HL-60 (cell line): ENCODE results near the gene RHOJ.
A peak's percentile ranks its signal among the peaks of the same experiment; 100 is the strongest.

Experiments used
- DNase-seq, 2 experiments: peaks; one replicate each; pipeline ENCODE4 v3.0.0-alpha.2; 2010 to 2020; ENCODE audit warnings: low read depth in 1 of 2, low spot score in 1 of 2
- H3K27ac ChIP-seq: fragments of 250-450 bp; sonication (Bioruptor Pico); replicated peaks from 2 replicates; pipeline ENCODE4 v1.5.1; 2020; ENCODE audit warnings: mild to moderate bottlenecking, moderate library complexity
- H3K27me3 ChIP-seq: fragments of 250-450 bp; sonication (Bioruptor Pico); 2 replicates; pipeline ENCODE4 v1.5.1; 2021; ENCODE audit warnings: mild to moderate bottlenecking, moderate library complexity; ENCODE audit not compliant: insufficient read depth, poor library complexity, severe bottlenecking
- H3K4me3 ChIP-seq: replicated peaks from 2 replicates; pipeline ENCODE4 v1.5.1; 2011; ENCODE audit warnings: mild to moderate bottlenecking, control low read depth, low read length; ENCODE audit not compliant: insufficient read depth
- GABPA ChIP-seq: IDR thresholded peaks from 2 replicates; pipeline ENCODE4 v1.6.1; 2012; ENCODE audit warnings: low read depth
- POLR2AphosphoS5 ChIP-seq: IDR thresholded peaks from 2 replicates; pipeline ENCODE4 v1.6.1; 2012; ENCODE audit warnings: low read depth
- SPI1 ChIP-seq: IDR thresholded peaks from 2 replicates; pipeline ENCODE4 v1.6.1; 2012; ENCODE audit warnings: low read depth, mild to moderate bottlenecking, borderline replicate concordance
- TF ChIP-seq, protein P1 (sequence below): IDR thresholded peaks from one replicate; pipeline ENCODE4 v1.5.1; 2011; ENCODE audit warnings: low read length, control low read depth, inconsistent platforms; ENCODE audit not compliant: insufficient read depth
- TF ChIP-seq, protein P2 (sequence below): IDR thresholded peaks from 2 replicates; pipeline ENCODE4 v1.6.1; 2012; ENCODE audit warnings: low read depth; ENCODE audit not compliant: insufficient replicate concordance

RHOJ gene

DNA sequence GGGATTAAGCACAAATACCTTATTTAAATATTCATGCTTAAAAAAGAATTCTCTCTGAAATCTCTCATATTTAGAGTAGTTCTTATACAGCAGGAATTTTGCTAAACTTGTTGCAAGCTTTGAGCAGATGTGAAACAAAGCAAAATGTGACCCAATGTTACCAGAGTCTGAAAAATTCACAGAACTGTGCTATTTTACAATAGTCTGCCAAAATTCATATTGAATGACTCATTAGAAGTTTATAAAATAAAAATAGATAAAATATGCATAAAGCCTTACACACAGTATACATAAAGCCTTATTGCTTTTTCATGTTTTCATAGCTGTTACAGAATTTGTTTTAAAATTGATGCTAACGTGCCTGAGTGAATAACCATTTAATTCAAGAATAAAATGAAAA is 17.8 kb upstream of the RHOJ start:
- H3K27ac ChIP-seq = no peak overlapping the region
- peaks cover 2% of the 10 kb centered on the region for H3K27me3 ChIP-seq
- DNase-seq = no peak
- TF ChIP-seq, protein P1, sequence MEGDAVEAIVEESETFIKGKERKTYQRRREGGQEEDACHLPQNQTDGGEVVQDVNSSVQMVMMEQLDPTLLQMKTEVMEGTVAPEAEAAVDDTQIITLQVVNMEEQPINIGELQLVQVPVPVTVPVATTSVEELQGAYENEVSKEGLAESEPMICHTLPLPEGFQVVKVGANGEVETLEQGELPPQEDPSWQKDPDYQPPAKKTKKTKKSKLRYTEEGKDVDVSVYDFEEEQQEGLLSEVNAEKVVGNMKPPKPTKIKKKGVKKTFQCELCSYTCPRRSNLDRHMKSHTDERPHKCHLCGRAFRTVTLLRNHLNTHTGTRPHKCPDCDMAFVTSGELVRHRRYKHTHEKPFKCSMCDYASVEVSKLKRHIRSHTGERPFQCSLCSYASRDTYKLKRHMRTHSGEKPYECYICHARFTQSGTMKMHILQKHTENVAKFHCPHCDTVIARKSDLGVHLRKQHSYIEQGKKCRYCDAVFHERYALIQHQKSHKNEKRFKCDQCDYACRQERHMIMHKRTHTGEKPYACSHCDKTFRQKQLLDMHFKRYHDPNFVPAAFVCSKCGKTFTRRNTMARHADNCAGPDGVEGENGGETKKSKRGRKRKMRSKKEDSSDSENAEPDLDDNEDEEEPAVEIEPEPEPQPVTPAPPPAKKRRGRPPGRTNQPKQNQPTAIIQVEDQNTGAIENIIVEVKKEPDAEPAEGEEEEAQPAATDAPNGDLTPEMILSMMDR = no peak
- TF ChIP-seq POLR2AphosphoS5 = no peak
- no peak for TF ChIP-seq SPI1
- TF ChIP-seq, protein P2, sequence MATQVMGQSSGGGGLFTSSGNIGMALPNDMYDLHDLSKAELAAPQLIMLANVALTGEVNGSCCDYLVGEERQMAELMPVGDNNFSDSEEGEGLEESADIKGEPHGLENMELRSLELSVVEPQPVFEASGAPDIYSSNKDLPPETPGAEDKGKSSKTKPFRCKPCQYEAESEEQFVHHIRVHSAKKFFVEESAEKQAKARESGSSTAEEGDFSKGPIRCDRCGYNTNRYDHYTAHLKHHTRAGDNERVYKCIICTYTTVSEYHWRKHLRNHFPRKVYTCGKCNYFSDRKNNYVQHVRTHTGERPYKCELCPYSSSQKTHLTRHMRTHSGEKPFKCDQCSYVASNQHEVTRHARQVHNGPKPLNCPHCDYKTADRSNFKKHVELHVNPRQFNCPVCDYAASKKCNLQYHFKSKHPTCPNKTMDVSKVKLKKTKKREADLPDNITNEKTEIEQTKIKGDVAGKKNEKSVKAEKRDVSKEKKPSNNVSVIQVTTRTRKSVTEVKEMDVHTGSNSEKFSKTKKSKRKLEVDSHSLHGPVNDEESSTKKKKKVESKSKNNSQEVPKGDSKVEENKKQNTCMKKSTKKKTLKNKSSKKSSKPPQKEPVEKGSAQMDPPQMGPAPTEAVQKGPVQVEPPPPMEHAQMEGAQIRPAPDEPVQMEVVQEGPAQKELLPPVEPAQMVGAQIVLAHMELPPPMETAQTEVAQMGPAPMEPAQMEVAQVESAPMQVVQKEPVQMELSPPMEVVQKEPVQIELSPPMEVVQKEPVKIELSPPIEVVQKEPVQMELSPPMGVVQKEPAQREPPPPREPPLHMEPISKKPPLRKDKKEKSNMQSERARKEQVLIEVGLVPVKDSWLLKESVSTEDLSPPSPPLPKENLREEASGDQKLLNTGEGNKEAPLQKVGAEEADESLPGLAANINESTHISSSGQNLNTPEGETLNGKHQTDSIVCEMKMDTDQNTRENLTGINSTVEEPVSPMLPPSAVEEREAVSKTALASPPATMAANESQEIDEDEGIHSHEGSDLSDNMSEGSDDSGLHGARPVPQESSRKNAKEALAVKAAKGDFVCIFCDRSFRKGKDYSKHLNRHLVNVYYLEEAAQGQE = no peak
- no peak for TF ChIP-seq GABPA
- no peak overlapping the region for H3K4me3 ChIP-seq

DNA sequence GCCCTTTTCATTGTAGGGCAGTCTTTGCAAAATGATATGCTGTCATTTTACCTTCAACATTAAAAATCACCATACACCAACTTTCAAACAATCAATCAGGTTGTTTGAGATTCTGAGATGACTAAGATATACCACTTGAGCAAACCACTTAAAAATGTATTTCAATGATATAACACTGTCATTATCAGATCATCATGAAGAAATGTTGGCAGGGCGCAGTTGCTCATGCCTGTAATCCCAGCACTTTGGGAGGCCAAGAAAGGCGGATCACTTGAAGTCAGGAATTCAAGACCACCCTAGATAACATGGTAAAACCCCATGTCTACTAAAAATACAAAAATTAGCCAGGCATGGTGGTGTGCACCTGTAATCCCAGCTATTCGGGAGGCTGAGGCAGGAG is 13.0 kb upstream of the RHOJ start:
- no peak for DNase-seq
- Histone ChIP-seq H3K4me3 (no peak overlapping the region), H3K27ac (no peak overlapping the region), H3K27me3 (no peaks in the 10 kb centered on the region)
- TF ChIP-seq, protein P2 = no peak
- TF ChIP-seq, protein P1 = no peak
- no peak for TF ChIP-seq POLR2AphosphoS5
- TF ChIP-seq GABPA = no peak

DNA sequence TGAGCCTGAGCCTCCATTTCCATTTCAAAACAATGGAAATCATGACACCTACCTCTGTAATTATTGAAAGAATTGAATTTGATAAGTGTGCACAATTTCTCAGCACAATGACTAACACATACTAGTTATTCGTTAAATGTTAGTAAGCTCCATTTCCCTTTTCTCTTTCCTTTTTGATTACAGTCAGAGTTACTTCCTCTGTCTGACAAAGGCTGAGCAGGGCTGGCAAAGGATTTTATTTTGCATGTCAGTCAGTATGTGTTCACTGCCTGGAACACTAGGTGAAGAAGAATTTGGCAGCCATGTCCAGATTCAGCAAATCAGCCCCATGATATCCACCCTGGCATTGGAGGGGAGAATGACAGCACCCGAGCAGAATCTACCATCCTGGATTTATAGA is 12.2 kb upstream of the RHOJ start:
- Histone ChIP-seq H3K27ac (no peak overlapping the region), H3K27me3 (no peaks in the 10 kb centered on the region), H3K4me3 (no peak overlapping the region)
- TF ChIP-seq SPI1 = peak; percentile 54; the same call in 1 of the 2 replicates
- no peak for TF ChIP-seq GABPA
- DNase-seq = no peak

DNA sequence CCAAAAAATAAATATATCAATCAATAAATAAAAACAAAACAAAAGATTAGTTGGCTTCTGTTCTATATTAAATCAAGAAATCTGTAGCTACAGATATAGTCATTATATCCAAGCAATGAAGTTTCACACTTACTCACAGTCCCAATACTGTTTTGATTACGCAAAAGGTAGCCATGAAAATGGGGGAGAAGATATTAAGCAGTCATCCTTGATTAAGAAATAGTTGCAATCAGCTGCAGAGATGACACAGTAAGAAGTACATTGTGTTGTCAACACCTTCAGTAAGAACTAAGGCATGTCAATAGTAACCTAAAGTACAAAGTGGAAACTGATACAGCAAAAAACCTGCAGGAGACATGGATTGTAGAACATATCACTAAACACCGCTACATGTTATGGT is 11.0 kb upstream of the RHOJ start:
- no peaks in the 10 kb centered on the region for H3K27me3 ChIP-seq
- DNase-seq = no peak
- H3K27ac ChIP-seq = no peak overlapping the region
- H3K4me3 ChIP-seq = no peak overlapping the region
- TF ChIP-seq, protein P1 = no peak
- TF ChIP-seq GABPA (no peak), SPI1 (no peak), POLR2AphosphoS5 (no peak)
- TF ChIP-seq, protein P2 = no peak
